HepG2 (cell line): ENCODE data around the gene TULP4. TPM values are rescaled to one million over a fixed set of nuclear protein-coding genes. Genes with fewer than 3 reads are reported as not detected.

Experiments used
- IKZF4 ChIP-seq: sonication (generic); formaldehyde crosslinking; IDR thresholded peaks from 2 replicates; pipeline ENCODE4 v1.5.1; 2020; ENCODE audit warnings: borderline replicate concordance, mild to moderate bottlenecking, low read depth, missing genetic modification reagents; ENCODE audit errors: not compliant biosample characterization
- JUN ChIP-seq: sonication (generic); formaldehyde crosslinking; IDR thresholded peaks from 2 replicates; pipeline ENCODE4 v1.4.0; 2020; ENCODE audit warnings: mild to moderate bottlenecking, missing genetic modification reagents
- JUND ChIP-seq: sonication (generic); formaldehyde crosslinking; IDR thresholded peaks from 2 replicates; pipeline ENCODE4 v1.8.0; 2022; ENCODE audit warnings: mild to moderate bottlenecking, missing genetic modification reagents
- MIXL1 ChIP-seq: IDR thresholded peaks from 2 replicates; pipeline ENCODE4 v1.6.1; 2016
- RBM39 ChIP-seq: fragments of 200-400 bp; formaldehyde crosslinking; IDR thresholded peaks from one replicate; pipeline ENCODE4 v1.6.1; 2018; ENCODE audit warnings: antibody characterized with exemption, mild to moderate bottlenecking, low read depth, low read length; ENCODE audit not compliant: poor library complexity, severe bottlenecking
- REL ChIP-seq: sonication (generic); formaldehyde crosslinking; conservative IDR thresholded peaks from 2 replicates; pipeline ENCODE4 v1.8.0; 2022; ENCODE audit warnings: mild to moderate bottlenecking, missing genetic modification reagents, moderate library complexity
- STAT6 ChIP-seq: sonication (generic); formaldehyde crosslinking; IDR thresholded peaks from 2 replicates; pipeline ENCODE4 v1.4.0; 2020; ENCODE audit warnings: missing genetic modification reagents, mild to moderate bottlenecking, borderline replicate concordance
- USF2 ChIP-seq, 2 experiments: sonication (generic) in 1 of 2; formaldehyde crosslinking in 1 of 2; IDR thresholded peaks; 2 replicates each; pipeline versions ENCODE4 v1.5.1 to v1.6.1; 2011 to 2020; ENCODE audit warnings: borderline replicate concordance in 1 of 2, low read depth in 1 of 2, low read length in 1 of 2, mild to moderate bottlenecking in 1 of 2, missing genetic modification reagents in 1 of 2, moderate library complexity in 1 of 2
- ZBTB8A ChIP-seq: sonication (generic); formaldehyde crosslinking; IDR thresholded peaks from 2 replicates; pipeline ENCODE4 v1.4.0; 2020; ENCODE audit warnings: mild to moderate bottlenecking, low read depth, missing genetic modification reagents, borderline replicate concordance
- ZFP91 ChIP-seq: sonication (generic); formaldehyde crosslinking; IDR thresholded peaks from 2 replicates; pipeline ENCODE4 v1.9.0; 2022; ENCODE audit warnings: missing genetic modification reagents, mild to moderate bottlenecking, borderline replicate concordance
- ZNF256 ChIP-seq: sonication (generic); formaldehyde crosslinking; conservative IDR thresholded peaks from 2 replicates; pipeline ENCODE4 v1.4.0; 2020; ENCODE audit warnings: missing genetic modification reagents
- ZNF274 ChIP-seq: sonication (generic); formaldehyde crosslinking; IDR thresholded peaks from 2 replicates; pipeline ENCODE4 v1.5.1; 2020; ENCODE audit warnings: mild to moderate bottlenecking, missing genetic modification reagents
- ZNF431 ChIP-seq: sonication (generic); formaldehyde crosslinking; IDR thresholded peaks from 2 replicates; pipeline ENCODE4 v1.9.0; 2022; ENCODE audit warnings: missing genetic modification reagents, low read depth, mild to moderate bottlenecking, borderline replicate concordance
- ZNF709 ChIP-seq: sonication (generic); formaldehyde crosslinking; IDR thresholded peaks from 2 replicates; pipeline ENCODE4 v1.5.0; 2020; ENCODE audit warnings: mild to moderate bottlenecking, missing genetic modification reagents
- polyA plus RNA-seq, 8 experiments: library from polyadenylated mRNA; depleted of rRNA in 3 of 8; stranded (reverse) in 7 of 8; unstranded in 1 of 8; fragments of >200 nt; fragmentation: Illumina TruSeq in 4 of 8; extraction: Trizol in 4 of 8; gene quantifications; 2 replicates each; pipeline versions ENCODE4 v1.2.1 to v1.2.3, GENCODE V29; 2011 to 2016; ENCODE audit warnings: low read depth in 4 of 8, missing spikeins in 1 of 8, mixed read lengths in 1 of 8; ENCODE audit not compliant: insufficient read depth in 1 of 8
- total RNA-seq, 5 experiments: library from RNA; depleted of rRNA; stranded (reverse); fragments of >200 nt; fragmentation: Illumina TruSeq; extraction: Trizol; gene quantifications; 2 replicates each; pipeline ENCODE4 v1.2.3, GENCODE V29; 2016; ENCODE audit warnings: low read depth in 1 of 5
- TF ChIP-seq, protein P1 (sequence below): sonication (generic); formaldehyde crosslinking; IDR thresholded peaks from 2 replicates; pipeline ENCODE4 v1.5.0; 2020; ENCODE audit warnings: mild to moderate bottlenecking, missing genetic modification reagents
- TF ChIP-seq, protein P2 (sequence below): IDR thresholded peaks from 2 replicates; pipeline ENCODE4 v1.6.1; 2018; ENCODE audit warnings: missing genetic modification reagents

TULP4 gene
- total and polyA plus RNA-seq, 2 of the 13 experiments (the other 11 are each of a cell fraction or from before 2014, with no cell fraction given), result 21.1 to 122 TPM

DNA sequence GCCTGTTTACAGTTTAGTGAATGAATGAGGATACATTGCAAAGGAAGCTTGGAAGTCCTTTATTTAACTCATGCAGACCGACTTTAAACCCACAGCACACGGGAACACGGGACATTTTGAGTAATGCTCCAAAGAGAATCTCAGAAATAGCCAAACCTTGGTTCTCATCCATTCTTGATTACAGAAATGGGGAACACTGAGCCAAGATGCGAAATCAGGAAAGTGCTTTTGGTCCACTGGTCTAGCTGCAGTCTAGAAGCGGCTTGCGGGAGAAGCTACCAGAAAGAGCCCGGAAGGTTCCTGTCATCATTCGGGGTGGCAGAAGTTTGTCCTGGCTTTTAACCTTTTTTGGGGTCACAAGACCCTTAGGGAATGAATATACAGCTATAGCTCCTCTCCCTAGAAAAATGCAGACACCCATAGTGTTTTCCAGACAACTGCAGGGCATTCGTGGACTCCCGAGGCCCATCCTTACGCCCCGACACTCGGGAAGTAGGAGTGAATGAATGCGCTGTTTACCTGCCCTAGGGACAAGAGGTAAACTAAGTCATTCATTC lies 247.2 kb downstream of the TULP4 start (continued):
- TF ChIP-seq ZFP91 (CRISPR knock-in tag) (no peak), USF2 (IDR thresholded peaks at IDR 0.05; ENCODE audit: low read depth, low read length) (no peak), USF2 (CRISPR knock-in tag; IDR thresholded peaks at IDR 0.05; ENCODE audit: borderline replicate concordance) (peak; percentile 11; the same call in 1 of the 2 replicates), IKZF4 (CRISPR knock-in tag) (no peak), ZNF256 (CRISPR knock-in tag) (no peak), MIXL1 (CRISPR knock-in tag) (no peak), JUN (0 out of 2 replicates have a peak, but pooled peaks have one; percentile 54), JUND (no peak), REL (CRISPR knock-in tag) (no peak), ZNF431 (CRISPR knock-in tag) (no peak), ZNF274 (no peak), ZNF709 (CRISPR knock-in tag) (0 out of 2 replicates have a peak, but pooled peaks have one; percentile 50), STAT6 (CRISPR knock-in tag) (no peak; the same call in 1 of the 2 replicates), ZBTB8A (no peak), RBM39 (no peak)
- TF ChIP-seq, protein P1, sequence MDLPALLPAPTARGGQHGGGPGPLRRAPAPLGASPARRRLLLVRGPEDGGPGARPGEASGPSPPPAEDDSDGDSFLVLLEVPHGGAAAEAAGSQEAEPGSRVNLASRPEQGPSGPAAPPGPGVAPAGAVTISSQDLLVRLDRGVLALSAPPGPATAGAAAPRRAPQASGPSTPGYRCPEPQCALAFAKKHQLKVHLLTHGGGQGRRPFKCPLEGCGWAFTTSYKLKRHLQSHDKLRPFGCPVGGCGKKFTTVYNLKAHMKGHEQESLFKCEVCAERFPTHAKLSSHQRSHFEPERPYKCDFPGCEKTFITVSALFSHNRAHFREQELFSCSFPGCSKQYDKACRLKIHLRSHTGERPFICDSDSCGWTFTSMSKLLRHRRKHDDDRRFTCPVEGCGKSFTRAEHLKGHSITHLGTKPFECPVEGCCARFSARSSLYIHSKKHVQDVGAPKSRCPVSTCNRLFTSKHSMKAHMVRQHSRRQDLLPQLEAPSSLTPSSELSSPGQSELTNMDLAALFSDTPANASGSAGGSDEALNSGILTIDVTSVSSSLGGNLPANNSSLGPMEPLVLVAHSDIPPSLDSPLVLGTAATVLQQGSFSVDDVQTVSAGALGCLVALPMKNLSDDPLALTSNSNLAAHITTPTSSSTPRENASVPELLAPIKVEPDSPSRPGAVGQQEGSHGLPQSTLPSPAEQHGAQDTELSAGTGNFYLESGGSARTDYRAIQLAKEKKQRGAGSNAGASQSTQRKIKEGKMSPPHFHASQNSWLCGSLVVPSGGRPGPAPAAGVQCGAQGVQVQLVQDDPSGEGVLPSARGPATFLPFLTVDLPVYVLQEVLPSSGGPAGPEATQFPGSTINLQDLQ (CRISPR knock-in tag), result no peak
- TF ChIP-seq, protein P2, sequence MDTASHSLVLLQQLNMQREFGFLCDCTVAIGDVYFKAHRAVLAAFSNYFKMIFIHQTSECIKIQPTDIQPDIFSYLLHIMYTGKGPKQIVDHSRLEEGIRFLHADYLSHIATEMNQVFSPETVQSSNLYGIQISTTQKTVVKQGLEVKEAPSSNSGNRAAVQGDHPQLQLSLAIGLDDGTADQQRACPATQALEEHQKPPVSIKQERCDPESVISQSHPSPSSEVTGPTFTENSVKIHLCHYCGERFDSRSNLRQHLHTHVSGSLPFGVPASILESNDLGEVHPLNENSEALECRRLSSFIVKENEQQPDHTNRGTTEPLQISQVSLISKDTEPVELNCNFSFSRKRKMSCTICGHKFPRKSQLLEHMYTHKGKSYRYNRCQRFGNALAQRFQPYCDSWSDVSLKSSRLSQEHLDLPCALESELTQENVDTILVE (CRISPR knock-in tag), result no peak
